Natural killer cell (primary cell): ENCODE results near the gene ATP5F1D. TPM values are rescaled to one million over a fixed set of nuclear protein-coding genes. Genes with fewer than 3 reads are reported as not detected.

Experiments
- ATAC-seq, 3 donors: fragments of 150-1000 bp in 2 of 3; fragments of 200-7000 bp in 1 of 3; cut with Tn5 transposase; 1 replicate in 1 of 3; 2 replicates in 2 of 3; pipeline ENCODE4 v1.10.0; 2021; ENCODE audit warnings: mild to moderate bottlenecking in 2 of 3, moderate library complexity in 2 of 3
- DNase-seq, 2 donors: peaks; one replicate each; pipeline versions ENCODE4 v3.0.0 to v3.0.0-alpha.2; 2013 to 2021; ENCODE audit warnings: mixed read lengths in 1 of 2
- H3K27ac ChIP-seq: one replicate; pipeline ENCODE4 v1.5.1; 2013; ENCODE audit warnings: mild to moderate bottlenecking, low read length
- H3K27me3 ChIP-seq: one replicate; pipeline ENCODE4 v1.6.1; 2013; ENCODE audit warnings: low read length; ENCODE audit not compliant: control insufficient read depth, insufficient read depth
- H3K36me3 ChIP-seq: one replicate; pipeline ENCODE4 v1.6.1; 2013; ENCODE audit warnings: low read length; ENCODE audit not compliant: control insufficient read depth, insufficient read depth
- H3K4me1 ChIP-seq: one replicate; pipeline ENCODE4 v1.6.1; 2013; ENCODE audit warnings: low read length; ENCODE audit not compliant: control insufficient read depth, insufficient read depth
- H3K4me3 ChIP-seq: one replicate; pipeline ENCODE4 v1.5.1; 2013; ENCODE audit warnings: low read length
- H3K9me3 ChIP-seq: one replicate; pipeline ENCODE4 v1.6.1; 2013; ENCODE audit warnings: low read length; ENCODE audit not compliant: control insufficient read depth, insufficient read depth
- H3K27ac Mint-ChIP-seq, 2 donors: one replicate each; pipeline ENCODE4 v1.8.0; 2022; ENCODE audit warnings: mild to moderate bottlenecking in 2 of 2, mixed read lengths in 2 of 2, moderate library complexity in 1 of 2
- H3K27me3 Mint-ChIP-seq, 2 donors: one replicate each; pipeline ENCODE4 v1.8.0; 2022; ENCODE audit warnings: low read depth in 2 of 2, mixed read lengths in 2 of 2
- H3K36me3 Mint-ChIP-seq: one replicate; pipeline ENCODE4 v1.8.0; 2022; ENCODE audit warnings: mixed read lengths
- H3K4me1 Mint-ChIP-seq, 2 donors: one replicate each; pipeline ENCODE4 v1.8.0; 2022; ENCODE audit warnings: mixed read lengths in 2 of 2
- H3K4me3 Mint-ChIP-seq: one replicate; pipeline ENCODE4 v1.8.0; 2022; ENCODE audit warnings: mild to moderate bottlenecking, moderate library complexity, mixed read lengths
- H3K9me3 Mint-ChIP-seq, 2 donors: one replicate each; pipeline ENCODE4 v1.8.0; 2022; ENCODE audit warnings: mixed read lengths in 2 of 2
- CTCF ChIP-seq: fragments of 200-600 bp; IDR thresholded peaks from one replicate; pipeline ENCODE4 v1.8.0; 2022; ENCODE audit warnings: antibody characterized with exemption
- WGBS: methylation state at CpG from one replicate; pipeline ENCODE4 v1.1.7; 2013; ENCODE audit warnings: missing lambda C conversion rate; ENCODE audit not compliant: insufficient coverage; 5-methylcytosine and 5-hydroxymethylcytosine counted together
- intact Hi-C: fragments of 100-400 bp; cut with micrococcal nuclease; formaldehyde crosslinking; loops from one replicate; pipeline ENCODE4 v1.14.2; 2022
- total RNA-seq, 4 donors: library from RNA; stranded (reverse); fragments of 120-200 nt in 1 of 4; gene quantifications; one replicate each; pipeline versions ENCODE4 v1.2.3 to v1.2.4, GENCODE V29; 2013 to 2022

The ATP5F1D gene
- total RNA-seq, 3 donors from 2014 or later (not counting 1 experiment from before 2014, with no cell fraction given) = 88.6 to 119 (median 104) TPM

GRCh38 chr19:1261798-1262622 is 20.5 kb downstream of the ATP5F1D start:
- Mint-ChIP-seq H3K9me3 (no peaks in the 10 kb centered on the region), H3K4me1 (peaks cover 37 to 65% of the 10 kb centered on the region in 2 donors), H3K27me3 (no peaks in the 10 kb centered on the region), H3K4me3 (peak overlapping the region; percentile 90), H3K27ac (peak overlapping the region; percentile 97 to 100), H3K36me3 (no peaks in the 10 kb centered on the region)
- 40% methylated on average over 27 of the region's 28 CpGs for WGBS
- Histone ChIP-seq H3K4me3 (peak overlapping the region; percentile 91), H3K27me3 (no peaks in the 10 kb centered on the region), H3K9me3 (no peaks in the 10 kb centered on the region), H3K27ac (peak overlapping the region; percentile 100), H3K36me3 (peaks cover 14% of the 10 kb centered on the region), H3K4me1 (peaks cover 87% of the 10 kb centered on the region)
- ATAC-seq = no peak
- no peak for TF ChIP-seq CTCF
- peak in 1 of 2 donors; percentile 82 for DNase-seq
- intact Hi-C loops = no loop called here

- Histone ChIP-seq H3K4me1 (peaks cover 87% of the 10 kb centered on the region), H3K9me3 (no peaks in the 10 kb centered on the region), H3K36me3 (peaks cover 8% of the 10 kb centered on the region), H3K27me3 (no peaks in the 10 kb centered on the region), H3K4me3 (peak overlapping the region; percentile 91), H3K27ac (peak overlapping the region; percentile 100)
- 38% methylated on average over 21 of the region's 21 CpGs for WGBS
- DNase-seq (no peak), ATAC-seq (no peak)
- peak overlapping the region; percentile 80 to 100 for H3K27ac Mint-ChIP-seq
- no peak for TF ChIP-seq CTCF
- peaks cover 40 to 67% of the 10 kb centered on the region in 2 donors for H3K4me1 Mint-ChIP-seq
- no peaks in the 10 kb centered on the region for H3K36me3 Mint-ChIP-seq
- intact Hi-C loops = no loop called here
- H3K9me3 Mint-ChIP-seq = no peaks in the 10 kb centered on the region
- peak overlapping the region; percentile 74 for H3K4me3 Mint-ChIP-seq
- no peaks in the 10 kb centered on the region for H3K27me3 Mint-ChIP-seq
Measured at GRCh38 chr19:1262623-1263123, 21.1 kb downstream of the ATP5F1D start.

GRCh38 chr19:1263188-1263587 is 21.6 kb downstream of the ATP5F1D start:
- H3K9me3 ChIP-seq = no peaks in the 10 kb centered on the region
- H3K27ac ChIP-seq = peak overlapping the region; percentile 100
- Mint-ChIP-seq H3K36me3 (no peaks in the 10 kb centered on the region), H3K27me3 (no peaks in the 10 kb centered on the region), H3K4me3 (peak overlapping the region; percentile 74), H3K4me1 (peaks cover 38 to 67% of the 10 kb centered on the region in 2 donors), H3K27ac (peak overlapping the region; percentile 80 to 100), H3K9me3 (no peaks in the 10 kb centered on the region)
- H3K4me3 ChIP-seq = no peak overlapping the region
- intact Hi-C loops = no loop called here
- peaks cover 3% of the 10 kb centered on the region for H3K36me3 ChIP-seq
- WGBS = 19% methylated on average over 4 of the region's 5 CpGs
- DNase-seq = no peak
- peaks cover 87% of the 10 kb centered on the region for H3K4me1 ChIP-seq
- no peaks in the 10 kb centered on the region for H3K27me3 ChIP-seq
- no peak for ATAC-seq
- no peak for TF ChIP-seq CTCF
